Nephron progenitor cell (in vitro differentiated cells): Measurements from ENCODE around the gene P2RY6.

ENCODE experiments used
- DNase-seq: peaks from one replicate; pipeline ENCODE4 v3.0.0; 2021
- H3K27ac Mint-ChIP-seq: 2 replicates; pipeline ENCODE4 v1.8.0; 2021; ENCODE audit warnings: mild to moderate bottlenecking, moderate library complexity, mixed read lengths
- H3K27me3 Mint-ChIP-seq: 2 replicates; pipeline ENCODE4 v1.8.0; 2021; ENCODE audit warnings: mild to moderate bottlenecking, low read depth, mixed read lengths; ENCODE audit not compliant: poor library complexity
- H3K36me3 Mint-ChIP-seq: 2 replicates; pipeline ENCODE4 v1.8.0; 2021; ENCODE audit warnings: low read depth, mixed read lengths
- H3K4me1 Mint-ChIP-seq: 2 replicates; pipeline ENCODE4 v1.8.0; 2021; ENCODE audit warnings: mixed read lengths
- H3K4me3 Mint-ChIP-seq: 2 replicates; pipeline ENCODE4 v1.8.0; 2021; ENCODE audit warnings: mild to moderate bottlenecking, moderate library complexity, mixed read lengths
- H3K9me3 Mint-ChIP-seq: 2 replicates; pipeline ENCODE4 v1.8.0; 2021; ENCODE audit warnings: mild to moderate bottlenecking, moderate library complexity, mixed read lengths
- CTCF ChIP-seq: fragments of 200-600 bp; sonication (generic); IDR thresholded peaks from 2 replicates; pipeline ENCODE4 v1.5.0; 2021; ENCODE audit warnings: antibody characterized with exemption

The P2RY6 gene

GRCh38 chr11:73307323-73308002, 35.3 kb downstream of the P2RY6 start:
- peak overlapping the region; percentile 77 for H3K4me3 Mint-ChIP-seq
- peaks cover 48% of the 10 kb centered on the region for H3K4me1 Mint-ChIP-seq
- no peaks in the 10 kb centered on the region for H3K36me3 Mint-ChIP-seq
- no peaks in the 10 kb centered on the region for H3K27me3 Mint-ChIP-seq
- H3K27ac Mint-ChIP-seq: peak overlapping the region; percentile 81
- peak; percentile 99 for DNase-seq
- TF ChIP-seq CTCF: peak; percentile 70
- H3K9me3 Mint-ChIP-seq: no peaks in the 10 kb centered on the region

- peak; percentile 82 for DNase-seq
- no peak for TF ChIP-seq CTCF
- H3K9me3 Mint-ChIP-seq: no peaks in the 10 kb centered on the region
- H3K4me3 Mint-ChIP-seq: peak within 1 kb of the TSS; percentile 78
- H3K27ac Mint-ChIP-seq: peak within 1 kb of the TSS; percentile 81
- H3K27me3 Mint-ChIP-seq: no peaks in the 10 kb centered on the region
- no peaks in the 10 kb centered on the region for H3K36me3 Mint-ChIP-seq
- H3K4me1 Mint-ChIP-seq: peaks cover 56% of the 10 kb centered on the region
Observed at GRCh38 chr11:73308003-73308960, 36.1 kb downstream of the P2RY6 start, which contains the start of gene ARHGEF17. TSS of gene ARHGEF17 (plus strand) at chr11:73308276. CDS start at chr11:73308639, 363 bp downstream.

- H3K27ac Mint-ChIP-seq: no peak overlapping the region
- DNase-seq: peak; percentile 86
- H3K36me3 Mint-ChIP-seq: no peaks in the 10 kb centered on the region
- no peaks in the 10 kb centered on the region for H3K27me3 Mint-ChIP-seq
- H3K4me3 Mint-ChIP-seq: peak overlapping the region; percentile 78
- no peaks in the 10 kb centered on the region for H3K9me3 Mint-ChIP-seq
- H3K4me1 Mint-ChIP-seq: peaks cover 65% of the 10 kb centered on the region
- TF ChIP-seq CTCF: no peak
Observed at GRCh38 chr11:73308961-73309919, 37.1 kb downstream of the P2RY6 start.

GRCh38 chr11:73310076-73310475, 37.9 kb downstream of the P2RY6 start:
- H3K36me3 Mint-ChIP-seq: no peaks in the 10 kb centered on the region
- H3K27me3 Mint-ChIP-seq: no peaks in the 10 kb centered on the region
- H3K4me3 Mint-ChIP-seq: peak overlapping the region; percentile 78
- no peaks in the 10 kb centered on the region for H3K9me3 Mint-ChIP-seq
- TF ChIP-seq CTCF: no peak
- H3K27ac Mint-ChIP-seq: no peak overlapping the region
- peaks cover 73% of the 10 kb centered on the region for H3K4me1 Mint-ChIP-seq
- DNase-seq: no peak

- Mint-ChIP-seq H3K36me3 (peaks cover under 1% of the 10 kb centered on the region), H3K4me1 (peaks cover 73% of the 10 kb centered on the region), H3K27me3 (no peaks in the 10 kb centered on the region), H3K4me3 (peak overlapping the region; percentile 80), H3K9me3 (no peaks in the 10 kb centered on the region), H3K27ac (no peak overlapping the region)
- no peak for TF ChIP-seq CTCF
- DNase-seq: no peak
Observed at GRCh38 chr11:73310661-73311393, 38.7 kb downstream of the P2RY6 start.
